ENCODE measurements around the gene GPR152. TPM values are rescaled to one million over a fixed set of nuclear protein-coding genes. Genes with fewer than 3 reads are reported as not detected.

Gene GPR152
- total RNA-seq, 1 experiment from 2014 or later = not detected

GRCh38 chr11:67401495-67402191 is 50.9 kb downstream of the GPR152 start, which contains the start of gene PPP1CA:
PPP1CA (minus strand) TSS chr11:67401858; CDS start chr11:67401782, 76 bp downstream.
- peak; percentile 93 for DNase-seq
- Mint-ChIP-seq H3K36me3 (ENCODE audit: insufficient read depth, unreplicated experiment) (peaks cover 42% of the 10 kb centered on the region), H3K27me3 (ENCODE audit: unreplicated experiment) (no peaks in the 10 kb centered on the region), H3K9me3 (ENCODE audit: low read depth, unreplicated experiment) (no peaks in the 10 kb centered on the region), H3K4me3 (ENCODE audit: low read depth, unreplicated experiment) (peak within 1 kb of the TSS; percentile 69), H3K27ac (ENCODE audit: unreplicated experiment) (no peak within 1 kb of the TSS), H3K4me1 (ENCODE audit: low read depth, unreplicated experiment) (no peaks in the 10 kb centered on the region)
- TF ChIP-seq CTCF (IDR thresholded peaks at IDR 0.05; ENCODE audit: unreplicated experiment) = peak; percentile 53
- CTCF ChIA-PET = interaction anchor here (0.6 to 2.1 kb wide), 16 partner anchors 10 to 227 kb away, joined by 3 to 12 read pairs (median 4); partner anchors contain the start of genes AIP, PITPNM1, POLD4 and RAD9A
- intact Hi-C loops (cut with micrococcal nuclease; ENCODE audit: unreplicated experiment) = no loop called here
- no TSS peak for BruUV-seq (replicated peaks)

Small RNA genes lying within 50 kb of the gene (microRNA-seq; reads per million reads assigned to microRNA genes)
- gene MIR6752 = not detected

Other genes starting within 250 kb of the GPR152 start
- 69.8 and 71.3 TPM in 2 replicates for gene GRK2, start 186.3 kb downstream of the GPR152 start, total RNA-seq (2022)
- 50.8 and 58.5 TPM in 2 replicates for gene ANKRD13D, start 163.4 kb downstream of the GPR152 start, total RNA-seq (2022)
- gene SSH3, start 149.2 kb downstream of the GPR152 start, total RNA-seq (2022) = 73.0 and 84.3 TPM in 2 replicates
- 95.1 and 119 TPM in 2 replicates for gene POLD4, start 99.2 kb downstream of the GPR152 start, total RNA-seq (2022)
- 7.1 and 7.5 TPM in 2 replicates for gene CLCF1, start 79.1 kb downstream of the GPR152 start, total RNA-seq (2022)
- 26.9 and 38.6 TPM in 2 replicates for gene RAD9A, start 60.7 kb downstream of the GPR152 start, total RNA-seq (2022)
- 179 and 180 TPM in 2 replicates for gene PPP1CA, start 50.9 kb downstream of the GPR152 start, total RNA-seq (2022)
- gene TBC1D10C, start 48.6 kb downstream of the GPR152 start, total RNA-seq (2022) = not detected in 2 replicates
- gene CARNS1, start 37.1 kb downstream of the GPR152 start, total RNA-seq (2022) = 0.10 TPM in 1 of 2 replicates, not detected in the other
- 44.3 and 47.5 TPM in 2 replicates for gene RPS6KB2, start 24.2 kb downstream of the GPR152 start, total RNA-seq (2022)
- 0.51 and 1.3 TPM in 2 replicates for gene PTPRCAP, start 15.0 kb downstream of the GPR152 start, total RNA-seq (2022)
- gene CORO1B, start 9.3 kb downstream of the GPR152 start, total RNA-seq (2022) = 103 and 116 TPM in 2 replicates
- gene CABP4, start 2.6 kb upstream of the GPR152 start, total RNA-seq (2022) = 24.8 and 25.4 TPM in 2 replicates
- 31.9 and 33.2 TPM in 2 replicates for gene TMEM134, start 16.5 kb upstream of the GPR152 start, total RNA-seq (2022)
- 44.0 and 48.4 TPM in 2 replicates for gene AIP, start 30.3 kb upstream of the GPR152 start, total RNA-seq (2022)
- 70.5 and 84.1 TPM in 2 replicates for gene PITPNM1, start 52.6 kb upstream of the GPR152 start, total RNA-seq (2022)
- gene CDK2AP2, start 55.4 kb upstream of the GPR152 start, total RNA-seq (2022) = 59.7 and 64.7 TPM in 2 replicates
- not detected in 2 replicates for gene CABP2, start 70.7 kb upstream of the GPR152 start, total RNA-seq (2022)
- gene GSTP1, start 131.1 kb upstream of the GPR152 start, total RNA-seq (2022) = 777 and 838 TPM in 2 replicates
- gene NDUFV1, start 154.2 kb upstream of the GPR152 start, total RNA-seq (2022) = 216 and 233 TPM in 2 replicates
- 9.7 and 12.7 TPM in 2 replicates for gene NUDT8, start 177.2 kb upstream of the GPR152 start, total RNA-seq (2022)
- gene TBX10, start 187.0 kb upstream of the GPR152 start, total RNA-seq (2022) = not detected in 2 replicates
- 0.83 and 2.0 TPM in 2 replicates for gene ACY3, start 198.0 kb upstream of the GPR152 start, total RNA-seq (2022)
- gene ALDH3B2, start 221.9 kb upstream of the GPR152 start, total RNA-seq (2022) = 2.4 and 2.9 TPM in 2 replicates